IPS-18c (cell line): ENCODE data around the gene TRPM4.
"Not testable (repeated sequence)": the region's sequence is repeated elsewhere in the genome, so short reads cannot be mapped to it uniquely, and the experiment has no call there.

Experiments used
- H3K4me3 ChIP-seq: 2 replicates; pipeline ENCODE4 v1.7.0; 2013; ENCODE audit warnings: low read depth, mild to moderate bottlenecking, low read length, moderate library complexity; ENCODE audit not compliant: insufficient read depth
- H3K9me3 ChIP-seq: one replicate; pipeline ENCODE4 v1.6.1; 2013; ENCODE audit warnings: mild to moderate bottlenecking, low read length, moderate library complexity; ENCODE audit not compliant: control insufficient read depth, insufficient read depth

Gene TRPM4

GRCh38 chr19:49205114-49205513 lies 47.5 kb downstream of the TRPM4 start:
- Histone ChIP-seq H3K9me3 (no peaks in the 10 kb centered on the region), H3K4me3 (no peak overlapping the region)

GRCh38 chr19:49209502-49209901 lies 51.9 kb downstream of the TRPM4 start:
- H3K4me3 ChIP-seq, H3K9me3 ChIP-seq: not testable (repeated sequence)

DNA sequence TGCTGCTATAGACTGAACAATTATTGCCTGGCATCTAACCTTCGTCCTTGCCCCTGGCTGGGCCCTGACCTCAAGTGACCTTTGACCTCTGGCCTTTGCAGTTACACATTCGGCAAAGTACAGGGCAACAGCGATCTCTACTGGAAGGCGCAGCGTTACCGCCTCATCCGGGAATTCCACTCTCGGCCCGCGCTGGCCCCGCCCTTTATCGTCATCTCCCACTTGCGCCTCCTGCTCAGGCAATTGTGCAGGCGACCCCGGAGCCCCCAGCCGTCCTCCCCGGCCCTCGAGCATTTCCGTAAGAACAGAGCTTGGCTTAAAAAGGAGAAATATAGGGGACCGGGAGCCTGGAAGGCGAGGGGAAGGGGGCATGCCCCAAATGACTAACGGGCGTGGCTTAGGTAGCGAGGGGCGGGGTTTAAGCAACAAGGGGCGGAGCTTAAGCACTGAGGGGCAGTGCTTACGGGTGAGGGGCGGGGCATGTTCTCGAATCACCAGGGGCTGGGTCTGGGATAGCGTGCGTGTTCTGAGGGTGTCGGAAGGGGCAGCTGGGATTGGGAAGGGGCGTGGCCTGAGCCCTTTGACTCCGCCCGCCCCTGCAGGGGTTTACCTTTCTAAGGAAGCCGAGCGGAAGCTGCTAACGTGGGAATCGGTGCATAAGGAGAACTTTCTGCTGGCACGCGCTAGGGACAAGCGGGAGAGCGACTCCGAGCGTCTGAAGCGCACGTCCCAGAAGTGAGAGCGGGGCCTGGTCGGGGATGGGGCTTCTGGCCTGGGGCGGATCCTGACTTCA lies 52.7 kb downstream of the TRPM4 start:
- Histone ChIP-seq H3K4me3 (peak overlapping the region; percentile 60), H3K9me3 (no peaks in the 10 kb centered on the region)

- Histone ChIP-seq H3K9me3 (no peaks in the 10 kb centered on the region), H3K4me3 (peak overlapping the region; percentile 50)
These were observed 53.4 kb downstream of the TRPM4 start for GRCh38 chr19:49210901-49211451.

GRCh38 chr19:49212016-49212701 lies 54.6 kb downstream of the TRPM4 start:
- no peaks in the 10 kb centered on the region for H3K9me3 ChIP-seq

DNA sequence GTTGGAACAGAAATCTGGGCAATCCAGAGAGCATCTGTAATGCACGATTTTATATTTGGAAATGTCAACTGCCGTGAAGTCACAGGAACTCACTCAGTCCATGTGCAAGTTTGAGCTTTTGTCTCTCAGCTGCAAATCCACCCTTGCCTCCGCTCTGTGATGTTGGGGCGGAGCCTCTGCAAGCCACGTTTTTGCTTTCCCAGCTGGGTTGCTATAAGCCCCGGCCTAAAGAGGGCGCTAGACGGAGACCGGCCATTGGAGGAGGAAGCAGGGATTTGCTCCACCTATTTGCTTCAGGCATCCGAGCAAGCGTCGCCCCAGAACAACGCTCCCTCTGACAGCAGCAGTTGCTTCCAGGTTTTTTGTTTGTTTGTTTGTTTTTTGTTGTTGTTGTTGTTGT lies 56.2 kb downstream of the TRPM4 start:
- Histone ChIP-seq H3K9me3 (no peaks in the 10 kb centered on the region), H3K4me3 (no peak overlapping the region)

More at GRCh38 chr19:49212016-49212701, 54.6 kb downstream of the TRPM4 start:
- H3K4me3 ChIP-seq, result no peak overlapping the region

GRCh38 chr19:49214701-49215100 lies 57.1 kb downstream of the TRPM4 start:
- Histone ChIP-seq H3K4me3 (no peak overlapping the region), H3K9me3 (no peaks in the 10 kb centered on the region)

- Histone ChIP-seq H3K4me3 (no peak overlapping the region), H3K9me3 (no peaks in the 10 kb centered on the region)
These were observed 58.5 kb downstream of the TRPM4 start for GRCh38 chr19:49216071-49216470.

DNA sequence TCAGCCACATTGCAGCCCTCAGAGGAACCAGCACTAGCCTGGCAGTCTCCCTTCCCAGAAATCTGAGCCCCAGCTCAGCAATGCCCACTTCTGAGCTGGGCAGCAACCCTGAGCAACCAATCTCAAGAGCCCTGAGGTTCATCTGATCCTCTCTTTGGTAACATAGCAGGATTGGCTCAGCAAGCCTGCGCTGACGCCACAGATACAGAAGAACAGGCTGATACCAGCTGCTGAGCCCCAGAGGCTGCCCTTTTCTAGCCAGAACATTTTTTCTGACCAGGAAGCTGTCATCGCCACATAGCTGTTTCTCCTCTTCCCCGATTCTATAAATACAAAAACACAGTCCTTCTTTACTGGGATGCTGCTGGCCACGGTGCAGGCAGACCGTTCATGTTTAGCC lies 59.8 kb downstream of the TRPM4 start:
- Histone ChIP-seq H3K9me3 (no peaks in the 10 kb centered on the region), H3K4me3 (no peak overlapping the region)

- H3K9me3 ChIP-seq, result no peaks in the 10 kb centered on the region
These were observed 64.4 kb downstream of the TRPM4 start for GRCh38 chr19:49222011-49222410.

GRCh38 chr19:49222528-49222927 lies 64.9 kb downstream of the TRPM4 start:
- Histone ChIP-seq H3K9me3 (no peaks in the 10 kb centered on the region), H3K4me3 (no peak overlapping the region)

More at GRCh38 chr19:49222011-49222410, 64.4 kb downstream of the TRPM4 start:
- H3K4me3 ChIP-seq, result no peak overlapping the region

GRCh38 chr19:49223472-49223871 lies 65.9 kb downstream of the TRPM4 start:
- H3K4me3 ChIP-seq, result no peak overlapping the region
- H3K9me3 ChIP-seq, result no peaks in the 10 kb centered on the region

- not testable (repeated sequence) for H3K9me3 ChIP-seq, H3K4me3 ChIP-seq
These were observed 66.8 kb downstream of the TRPM4 start for GRCh38 chr19:49224441-49224840.

- H3K4me3 ChIP-seq, result no peak overlapping the region
- no peaks in the 10 kb centered on the region for H3K9me3 ChIP-seq
These were observed 67.3 kb downstream of the TRPM4 start for GRCh38 chr19:49224879-49225278.

DNA sequence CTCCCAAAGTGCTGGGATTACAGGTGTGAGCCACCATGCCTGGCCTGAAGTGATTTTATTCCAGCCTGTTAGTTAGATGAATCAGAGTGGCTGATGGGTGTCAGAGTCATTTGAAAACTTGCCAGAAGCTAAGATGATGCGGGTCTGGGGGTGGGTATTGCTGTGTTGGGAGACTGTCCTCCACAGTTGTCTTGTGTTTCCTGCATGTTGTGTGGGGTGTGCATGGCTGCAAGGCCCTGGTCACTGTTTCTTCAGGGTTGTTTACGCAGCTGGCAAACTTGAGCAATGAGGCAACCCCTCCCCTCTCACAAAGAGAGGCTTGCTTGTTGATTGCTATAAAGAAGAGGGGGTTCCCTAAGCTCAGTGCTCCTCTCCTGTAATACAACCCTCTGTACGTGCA lies 71.8 kb downstream of the TRPM4 start:
- no peak overlapping the region for H3K4me3 ChIP-seq
- no peaks in the 10 kb centered on the region for H3K9me3 ChIP-seq

- H3K4me3 ChIP-seq, result no peak overlapping the region
- H3K9me3 ChIP-seq, result no peaks in the 10 kb centered on the region
These were observed 73.8 kb downstream of the TRPM4 start for GRCh38 chr19:49231389-49231788.

- Histone ChIP-seq H3K9me3 (no peaks in the 10 kb centered on the region), H3K4me3 (no peak overlapping the region)
These were observed 74.2 kb downstream of the TRPM4 start for GRCh38 chr19:49231804-49232203.

- Histone ChIP-seq H3K9me3 (no peaks in the 10 kb centered on the region), H3K4me3 (no peak overlapping the region)
These were observed 75.6 kb downstream of the TRPM4 start for GRCh38 chr19:49233163-49233562.
